IMR-90 (cell line): ENCODE data around the gene TPM2. TPM values are rescaled to one million over a fixed set of nuclear protein-coding genes. Genes with fewer than 3 reads are reported as not detected.

Experiments used
- ATAC-seq: fragments of 200-7000 bp; cut with Tn5 transposase; 2 replicates; pipeline ENCODE4 v1.9.1; 2020; ENCODE audit warnings: low read depth, mild to moderate bottlenecking, moderate library complexity
- BruUV-seq: library from RNA; stranded (reverse); fragments of 400-500 nt; replicated peaks from 2 replicates; lab custom pipeline; 2021; lab: Mats Ljungman, UMichigan
- CTCF ChIA-PET: fragments of 300-600 bp; formaldehyde crosslinking; extraction: SDS; loops from one replicate; lab custom pipeline; 2021; ENCODE audit warnings: antibody characterized with exemption; lab: Yijun Ruan, JAX
- POLR2A ChIA-PET: fragments of 300-600 bp; sonication (Branson Sonifier 250); formaldehyde crosslinking; loops from one replicate; lab custom pipeline; 2022; ENCODE audit warnings: antibody characterized with exemption; ENCODE audit not compliant: unreplicated experiment; lab: Charles Lee
- DNase-seq: peaks from one replicate; pipeline ENCODE4 v3.0.0; 2013
- H2AFZ ChIP-seq: replicated peaks from 2 replicates; pipeline ENCODE3; 2013; ENCODE audit warnings: low read length, mild to moderate bottlenecking; ENCODE audit not compliant: poor library complexity
- H2AK5ac ChIP-seq: 2 replicates; pipeline ENCODE4 v1.6.1; 2013; ENCODE audit warnings: low read depth, low read length, inconsistent platforms
- H2AK9ac ChIP-seq: replicated peaks from 2 replicates; pipeline ENCODE3; 2013; ENCODE audit warnings: mild to moderate bottlenecking, low read depth, low read length, moderate library complexity; ENCODE audit not compliant: poor library complexity
- H2BK120ac ChIP-seq: 2 replicates; pipeline ENCODE4 v1.6.1; 2013; ENCODE audit warnings: low read depth, low read length, inconsistent platforms
- H2BK15ac ChIP-seq: 3 replicates; pipeline ENCODE4 v1.6.1; 2013; ENCODE audit warnings: low read depth, low read length, inconsistent platforms
- H2BK20ac ChIP-seq: 2 replicates; pipeline ENCODE4 v1.6.1; 2013; ENCODE audit warnings: low read depth, mild to moderate bottlenecking, inconsistent platforms, low read length, moderate library complexity
- H2BK5ac ChIP-seq: 2 replicates; pipeline ENCODE4 v1.6.1; 2013; ENCODE audit warnings: mild to moderate bottlenecking, low read depth, low read length, inconsistent platforms; ENCODE audit not compliant: poor library complexity, severe bottlenecking
- H3K14ac ChIP-seq: replicated peaks from 2 replicates; pipeline ENCODE4 v1.6.1; 2013; ENCODE audit warnings: low read depth, low read length, inconsistent platforms
- H3K18ac ChIP-seq: 2 replicates; pipeline ENCODE4 v1.6.1; 2013; ENCODE audit warnings: low read depth, low read length, control low read depth
- H3K23ac ChIP-seq: 2 replicates; pipeline ENCODE4 v1.6.1; 2013; ENCODE audit warnings: low read depth, low read length, inconsistent platforms
- H3K27ac ChIP-seq: 2 replicates; pipeline ENCODE4 v1.5.1; 2013; ENCODE audit warnings: mild to moderate bottlenecking, control low read depth, low read length; ENCODE audit not compliant: insufficient read depth
- H3K27me3 ChIP-seq: 2 replicates; pipeline ENCODE4 v1.6.1; 2013; ENCODE audit warnings: low read length; ENCODE audit not compliant: control insufficient read depth, insufficient read depth
- H3K36me3 ChIP-seq: 2 replicates; pipeline ENCODE4 v1.6.1; 2013; ENCODE audit warnings: low read length, mixed read lengths; ENCODE audit not compliant: control insufficient read depth, insufficient read depth
- H3K4ac ChIP-seq: 2 replicates; pipeline ENCODE4 v1.6.1; 2013; ENCODE audit warnings: low read depth, low read length, inconsistent platforms
- H3K4me1 ChIP-seq: 2 replicates; pipeline ENCODE4 v1.6.1; 2013; ENCODE audit warnings: low read length, mixed read lengths; ENCODE audit not compliant: control insufficient read depth, insufficient read depth
- H3K4me2 ChIP-seq: 2 replicates; pipeline ENCODE4 v1.6.1; 2013; ENCODE audit warnings: low read depth, mild to moderate bottlenecking, control low read depth, low read length, moderate library complexity
- H3K4me3 ChIP-seq: 2 replicates; pipeline ENCODE4 v1.5.1; 2013; ENCODE audit warnings: low read depth, mild to moderate bottlenecking, control low read depth, low read length, moderate library complexity; ENCODE audit not compliant: insufficient read depth
- H3K56ac ChIP-seq: 2 replicates; pipeline ENCODE4 v1.6.1; 2013; ENCODE audit warnings: low read length, inconsistent platforms; ENCODE audit not compliant: insufficient read depth; ENCODE audit errors: extremely low read depth
- H3K79me1 ChIP-seq, 2 experiments: 2 replicates each; pipeline ENCODE4 v1.6.1; 2013; ENCODE audit warnings: low read length in 2 of 2, inconsistent platforms in 1 of 2, low read depth in 1 of 2
- H3K9ac ChIP-seq: 2 replicates; pipeline ENCODE4 v1.6.1; 2013; ENCODE audit warnings: low read depth, low read length, control low read depth
- H3K9me1 ChIP-seq: 2 replicates; pipeline ENCODE4 v1.6.1; 2013; ENCODE audit warnings: low read length, inconsistent platforms; ENCODE audit not compliant: insufficient read depth
- H3K9me3 ChIP-seq: 2 replicates; pipeline ENCODE4 v1.6.1; 2013; ENCODE audit warnings: low read length; ENCODE audit not compliant: control insufficient read depth, insufficient read depth
- H4K20me1 ChIP-seq: 2 replicates; pipeline ENCODE4 v1.6.1; 2013; ENCODE audit warnings: low read length, inconsistent platforms; ENCODE audit not compliant: insufficient read depth
- H4K5ac ChIP-seq: 2 replicates; pipeline ENCODE4 v1.6.1; 2013; ENCODE audit warnings: mild to moderate bottlenecking, low read depth, low read length, control low read depth
- H4K8ac ChIP-seq, 2 experiments: 2 replicates each; pipeline ENCODE4 v1.6.1; 2013; ENCODE audit warnings: low read depth in 2 of 2, low read length in 2 of 2, control low read depth in 1 of 2, inconsistent platforms in 1 of 2
- H4K91ac ChIP-seq: 2 replicates; pipeline ENCODE4 v1.6.1; 2013; ENCODE audit warnings: low read depth, low read length, inconsistent platforms; ENCODE audit not compliant: insufficient read depth
- FOS ChIP-seq: fragments of 150-350 bp; IDR thresholded peaks from 2 replicates; pipeline ENCODE4 v1.6.1; 2016; ENCODE audit warnings: low read depth, low read length
- MAZ ChIP-seq: IDR thresholded peaks from 2 replicates; pipeline ENCODE4 v1.6.1; 2012; ENCODE audit warnings: low read depth, mild to moderate bottlenecking, low read length, improper control_type of control experiment, moderate library complexity, borderline replicate concordance
- MXI1 ChIP-seq: IDR thresholded peaks from 2 replicates; pipeline ENCODE4 v1.6.1; 2012; ENCODE audit warnings: low read depth, mild to moderate bottlenecking, low read length, moderate library complexity, borderline replicate concordance
- NFE2L2 ChIP-seq: fragments of 150-350 bp; IDR thresholded peaks from 2 replicates; pipeline ENCODE4 v1.6.1; 2016; ENCODE audit warnings: low read depth, mild to moderate bottlenecking, low read length
- POLR2A ChIP-seq: IDR thresholded peaks from 2 replicates; pipeline ENCODE4 v1.6.1; 2012; ENCODE audit warnings: mild to moderate bottlenecking, low read depth, low read length
- RAD21 ChIP-seq: IDR thresholded peaks from 2 replicates; pipeline ENCODE4 v1.6.1; 2012; ENCODE audit warnings: low read length, improper control_type of control experiment
- RCOR1 ChIP-seq: IDR thresholded peaks from 2 replicates; pipeline ENCODE4 v1.6.1; 2012; ENCODE audit warnings: mild to moderate bottlenecking, low read length, improper control_type of control experiment; ENCODE audit not compliant: insufficient replicate concordance
- RFX5 ChIP-seq: IDR thresholded peaks from 2 replicates; pipeline ENCODE4 v1.8.0; 2012; ENCODE audit warnings: low read depth, mild to moderate bottlenecking, low read length, moderate library complexity
- WGBS, 2 experiments: methylation state at CpG; one replicate each; pipeline versions ENCODE4 v1.1.5 to v1.1.7; 2013; ENCODE audit warnings: missing lambda C conversion rate in 2 of 2; ENCODE audit not compliant: insufficient read length in 1 of 2; ENCODE audit errors: extremely low coverage in 2 of 2; 5-methylcytosine and 5-hydroxymethylcytosine counted together
- dilution Hi-C: fragments of 300-500 bp; cut with HindIII; formaldehyde crosslinking; loops from one replicate; pipeline ENCODE4 v1.14.3; 2018; ENCODE audit warnings: low sequenced_read_pairs; ENCODE audit not compliant: unreplicated experiment
- in situ Hi-C: fragments of 300-500 bp; cut with MboI; formaldehyde crosslinking; loops from 3 replicates; pipeline ENCODE4 v1.14.3; 2019; ENCODE audit warnings: low sequenced_read_pairs, inconsistent platforms, mixed read lengths
- intact Hi-C: fragments of 100-400 bp; cut with micrococcal nuclease; formaldehyde crosslinking; loops from 2 replicates; pipeline ENCODE4 v1.10.0; 2022
- polyA plus RNA-seq, 3 experiments: library from polyadenylated mRNA; depleted of rRNA; stranded (reverse); fragments of >200 nt; gene quantifications; 2 replicates each; pipeline ENCODE4 v1.2.3, GENCODE V29; 2012; ENCODE audit warnings: low replicate concordance in 1 of 3
- total RNA-seq: library from RNA; depleted of rRNA; stranded (reverse); fragments of >200 nt; gene quantifications from 2 replicates; pipeline ENCODE4 v1.2.3, GENCODE V29; 2012
- TF ChIP-seq, protein P1 (sequence below): fragments of 150-350 bp; IDR thresholded peaks from 2 replicates; pipeline ENCODE4 v1.6.1; 2017; ENCODE audit warnings: mild to moderate bottlenecking, antibody characterized with exemption, low read length, low read depth
- TF ChIP-seq, protein P2 (sequence below): fragments of 150-350 bp; IDR thresholded peaks from 2 replicates; pipeline ENCODE4 v1.6.1; 2016; ENCODE audit warnings: low read depth, mild to moderate bottlenecking, low read length, moderate library complexity, borderline replicate concordance
- TF ChIP-seq, protein P3 (sequence below): conservative IDR thresholded peaks from 2 replicates; pipeline ENCODE4 v1.5.1; 2012; ENCODE audit warnings: mild to moderate bottlenecking, low read depth, low read length, improper control_type of control experiment

Gene TPM2
- total and polyA plus RNA-seq, 2 of the 4 experiments (the other 2 are of a cell fraction) = 960 to 2,500 TPM

DNA sequence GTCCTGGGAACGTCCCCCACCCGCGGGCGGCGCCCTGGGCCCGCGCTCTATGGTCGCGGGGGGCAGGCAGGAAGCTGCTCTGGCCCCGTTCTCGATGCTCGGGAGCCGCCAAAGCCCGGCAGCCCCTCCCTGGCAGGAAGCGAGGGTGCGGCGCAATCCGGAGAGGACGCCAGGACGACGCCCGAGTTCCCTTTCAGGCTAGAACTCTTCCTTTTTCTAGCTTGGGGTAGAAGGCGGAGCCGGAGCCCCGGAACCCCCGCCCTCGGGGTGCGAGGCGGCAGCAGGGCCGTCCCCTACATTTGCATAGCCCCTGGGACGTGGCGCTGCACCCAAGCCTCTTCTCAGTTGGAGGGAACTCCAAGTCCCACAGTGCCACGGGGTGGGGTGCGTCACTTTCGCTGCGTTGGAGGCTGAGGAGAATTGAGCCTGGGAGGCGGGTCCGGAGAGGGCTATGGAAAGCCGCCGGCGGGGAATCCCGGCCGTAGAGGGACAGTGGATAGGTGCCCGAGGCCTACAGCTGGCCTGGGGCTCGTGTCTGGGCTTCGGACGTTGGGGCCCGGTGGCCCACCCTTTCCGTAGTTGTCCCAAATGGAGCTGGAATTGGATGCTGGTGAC, 42.6 kb upstream of the TPM2 start, which contains the start of the genes CREB3 and TLN1:
CREB3 (plus strand) TSS at position 482 of the 615 bp plus-strand sequence; CDS start at position 589, 107 bp downstream.
TLN1 (minus strand) TSS at position 11 of the 615 bp plus-strand sequence. CDS start 6,501 bp downstream, outside the sequence.
- Histone ChIP-seq H3K27me3 (no peaks in the 10 kb centered on the region), H4K91ac (peak within 1 kb of the TSS; percentile 99), H2BK120ac (peak within 1 kb of the TSS; percentile 80), H3K36me3 (peaks cover 17% of the 10 kb centered on the region), H3K4me1 (peaks cover 17% of the 10 kb centered on the region), H2BK5ac (peak within 1 kb of the TSS; percentile 96), H2AFZ (peak within 1 kb of the TSS; percentile 90), H3K4ac (peak within 1 kb of the TSS; percentile 99), H3K23ac (peak within 1 kb of the TSS; percentile 100), H3K4me2 (peak within 1 kb of the TSS; percentile 96), H3K9ac (peak within 1 kb of the TSS; percentile 99), H3K56ac (peak within 1 kb of the TSS; percentile 98), H3K18ac (peak within 1 kb of the TSS; percentile 96), H4K5ac (peak within 1 kb of the TSS; percentile 92), H3K14ac (peak within 1 kb of the TSS; percentile 99), H2BK15ac (peak within 1 kb of the TSS; percentile 45; the same call in 2 of the 3 replicates), H4K8ac (peak within 1 kb of the TSS; percentile 82 to 91), H2AK5ac (peak within 1 kb of the TSS; percentile 97), H3K9me1 (no peaks in the 10 kb centered on the region), H3K9me3 (no peaks in the 10 kb centered on the region), H4K20me1 (peaks cover 29% of the 10 kb centered on the region), H3K27ac (peak within 1 kb of the TSS; percentile 90), H2BK20ac (peak within 1 kb of the TSS; percentile 6; the same call in 1 of the 2 replicates), H3K79me1 (peaks cover 21 to 75% of the 10 kb centered on the region in 2 experiments), H3K4me3 (peak within 1 kb of the TSS; percentile 99), H2AK9ac (peak within 1 kb of the TSS; percentile 99)
- TF ChIP-seq RFX5 (no peak), MXI1 (peak; percentile 6; the same call in 1 of the 2 replicates), RCOR1 (no peak), MAZ (peak; percentile 96), RAD21 (no peak), POLR2A (peak; percentile 98), NFE2L2 (no peak), FOS (peak; percentile 72)
- TF ChIP-seq, protein P1, sequence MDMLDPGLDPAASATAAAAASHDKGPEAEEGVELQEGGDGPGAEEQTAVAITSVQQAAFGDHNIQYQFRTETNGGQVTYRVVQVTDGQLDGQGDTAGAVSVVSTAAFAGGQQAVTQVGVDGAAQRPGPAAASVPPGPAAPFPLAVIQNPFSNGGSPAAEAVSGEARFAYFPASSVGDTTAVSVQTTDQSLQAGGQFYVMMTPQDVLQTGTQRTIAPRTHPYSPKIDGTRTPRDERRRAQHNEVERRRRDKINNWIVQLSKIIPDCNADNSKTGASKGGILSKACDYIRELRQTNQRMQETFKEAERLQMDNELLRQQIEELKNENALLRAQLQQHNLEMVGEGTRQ = peak; percentile 70
- TF ChIP-seq, protein P2, sequence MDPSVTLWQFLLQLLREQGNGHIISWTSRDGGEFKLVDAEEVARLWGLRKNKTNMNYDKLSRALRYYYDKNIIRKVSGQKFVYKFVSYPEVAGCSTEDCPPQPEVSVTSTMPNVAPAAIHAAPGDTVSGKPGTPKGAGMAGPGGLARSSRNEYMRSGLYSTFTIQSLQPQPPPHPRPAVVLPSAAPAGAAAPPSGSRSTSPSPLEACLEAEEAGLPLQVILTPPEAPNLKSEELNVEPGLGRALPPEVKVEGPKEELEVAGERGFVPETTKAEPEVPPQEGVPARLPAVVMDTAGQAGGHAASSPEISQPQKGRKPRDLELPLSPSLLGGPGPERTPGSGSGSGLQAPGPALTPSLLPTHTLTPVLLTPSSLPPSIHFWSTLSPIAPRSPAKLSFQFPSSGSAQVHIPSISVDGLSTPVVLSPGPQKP = no peak
- TF ChIP-seq, protein P3, sequence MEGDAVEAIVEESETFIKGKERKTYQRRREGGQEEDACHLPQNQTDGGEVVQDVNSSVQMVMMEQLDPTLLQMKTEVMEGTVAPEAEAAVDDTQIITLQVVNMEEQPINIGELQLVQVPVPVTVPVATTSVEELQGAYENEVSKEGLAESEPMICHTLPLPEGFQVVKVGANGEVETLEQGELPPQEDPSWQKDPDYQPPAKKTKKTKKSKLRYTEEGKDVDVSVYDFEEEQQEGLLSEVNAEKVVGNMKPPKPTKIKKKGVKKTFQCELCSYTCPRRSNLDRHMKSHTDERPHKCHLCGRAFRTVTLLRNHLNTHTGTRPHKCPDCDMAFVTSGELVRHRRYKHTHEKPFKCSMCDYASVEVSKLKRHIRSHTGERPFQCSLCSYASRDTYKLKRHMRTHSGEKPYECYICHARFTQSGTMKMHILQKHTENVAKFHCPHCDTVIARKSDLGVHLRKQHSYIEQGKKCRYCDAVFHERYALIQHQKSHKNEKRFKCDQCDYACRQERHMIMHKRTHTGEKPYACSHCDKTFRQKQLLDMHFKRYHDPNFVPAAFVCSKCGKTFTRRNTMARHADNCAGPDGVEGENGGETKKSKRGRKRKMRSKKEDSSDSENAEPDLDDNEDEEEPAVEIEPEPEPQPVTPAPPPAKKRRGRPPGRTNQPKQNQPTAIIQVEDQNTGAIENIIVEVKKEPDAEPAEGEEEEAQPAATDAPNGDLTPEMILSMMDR = 0 out of 2 replicates have a peak, but pooled peaks have one; percentile 19
- DNase-seq = peak; percentile 99
- in situ Hi-C loops (no loop called here), intact Hi-C loops (no loop called here), dilution Hi-C loops (no loop called here)
- peak; percentile 68 for ATAC-seq
- no TSS peak for BruUV-seq
- WGBS, 2 experiments = 0% methylated on average over 26 of the region's 49 CpGs; no CpG with 5 or more reads in 1 of the 2 experiments
- CTCF ChIA-PET = interaction anchor here (0.9 to 1.6 kb wide), 5 partner anchors 36 to 74 kb away, joined by 3 to 8 read pairs (median 5); partner anchors contain the start of genes CCDC107 and RMRP
- POLR2A ChIA-PET = interaction anchor here (0.5 to 1.4 kb wide), 6 partner anchors 42 to 230 kb away, joined by 3 to 6 read pairs (median 4); partner anchors contain the start of genes ARHGEF39 and TPM2
